LNCaP clone FGC (cell line): Measurements from ENCODE around the gene ZNF316.

Experiments used
- DNase-seq: peaks from one replicate; pipeline ENCODE4 v3.0.0-alpha.2; 2011; ENCODE audit warnings: low read depth
- H3K4me3 ChIP-seq: 2 replicates; pipeline ENCODE4 v1.5.1; 2011; ENCODE audit warnings: mild to moderate bottlenecking, low read depth, low read length, control low read depth
- CTCF ChIP-seq: IDR thresholded peaks from 2 replicates; pipeline ENCODE4 v1.5.1; 2012; ENCODE audit warnings: mild to moderate bottlenecking; ENCODE audit not compliant: control insufficient read depth, insufficient read depth; ENCODE audit errors: extremely low read depth

Gene ZNF316

GRCh38 chr7:6642239-6642839, 5.2 kb downstream of the ZNF316 start:
- no peak for DNase-seq
- no peak overlapping the region for H3K4me3 ChIP-seq
- no peak for TF ChIP-seq CTCF

- no peak for TF ChIP-seq CTCF
- DNase-seq, result no peak
- H3K4me3 ChIP-seq, result no peak overlapping the region
Observed at GRCh38 chr7:6642861-6643640, 5.9 kb downstream of the ZNF316 start.

GRCh38 chr7:6643915-6644625, 7.0 kb downstream of the ZNF316 start:
- TF ChIP-seq CTCF, result no peak
- no peak for DNase-seq

GRCh38 chr7:6644728-6645127, 7.6 kb downstream of the ZNF316 start:
- no peak for TF ChIP-seq CTCF
- no peak for DNase-seq

More at GRCh38 chr7:6643915-6644625, 7.0 kb downstream of the ZNF316 start:
- H3K4me3 ChIP-seq, result no peak overlapping the region

GRCh38 chr7:6646465-6646864, 9.3 kb downstream of the ZNF316 start:
- no peak overlapping the region for H3K4me3 ChIP-seq
- TF ChIP-seq CTCF, result no peak
- DNase-seq, result no peak

More at GRCh38 chr7:6644728-6645127, 7.6 kb downstream of the ZNF316 start:
- H3K4me3 ChIP-seq, result no peak overlapping the region

GRCh38 chr7:6647080-6647479, 10.0 kb downstream of the ZNF316 start:
- TF ChIP-seq CTCF, result no peak
- DNase-seq, result no peak
- no peak overlapping the region for H3K4me3 ChIP-seq
